Activated B cell treated with CpG ODN at 0.5 μM for 24 hours (primary cell): ENCODE results near the gene KAT14. TPM values are rescaled to one million over a fixed set of nuclear protein-coding genes. Genes with fewer than 3 reads are reported as not detected.
A peak's percentile ranks its signal among the peaks of the same experiment; 100 is the strongest.
"Not testable (repeated sequence)": the region's sequence is repeated elsewhere in the genome, so short reads cannot be mapped to it uniquely, and the experiment has no call there.

Experiments used
- ATAC-seq: fragments of 200-7000 bp; cut with Tn5 transposase; one replicate; pipeline ENCODE4 v1.10.0; 2021; ENCODE audit warnings: low read depth, mild to moderate bottlenecking, moderate library complexity
- CTCF ChIA-PET: fragments of 350-600 bp; sonication (Branson Sonifier 250); formaldehyde crosslinking; loops from one replicate; lab custom pipeline; 2021; ENCODE audit warnings: antibody characterized with exemption; lab: Charles Lee
- POLR2A ChIA-PET: fragments of 350-600 bp; sonication (Branson Sonifier 250); formaldehyde crosslinking; loops from one replicate; lab custom pipeline; 2021; ENCODE audit warnings: antibody characterized with exemption; lab: Charles Lee
- DNase-seq: peaks from one replicate; pipeline ENCODE4 v3.0.0; 2022
- H3K27ac Mint-ChIP-seq: one replicate; pipeline ENCODE4 v1.8.0; 2020; ENCODE audit warnings: mixed read lengths
- H3K27me3 Mint-ChIP-seq: one replicate; pipeline ENCODE4 v1.8.0; 2021; ENCODE audit warnings: mixed read lengths
- H3K36me3 Mint-ChIP-seq: one replicate; pipeline ENCODE4 v1.8.0; 2021; ENCODE audit warnings: low read depth, mixed read lengths
- H3K4me1 Mint-ChIP-seq: one replicate; pipeline ENCODE4 v1.8.0; 2021; ENCODE audit warnings: mixed read lengths
- H3K4me3 Mint-ChIP-seq: one replicate; pipeline ENCODE4 v1.8.0; 2020; ENCODE audit warnings: mild to moderate bottlenecking, mixed read lengths
- H3K9me3 Mint-ChIP-seq: one replicate; pipeline ENCODE4 v1.8.0; 2020; ENCODE audit warnings: mixed read lengths
- CTCF ChIP-seq: fragments of 200-600 bp; IDR thresholded peaks from one replicate; pipeline ENCODE4 v1.8.0; 2022; ENCODE audit warnings: antibody characterized with exemption, mild to moderate bottlenecking
- intact Hi-C: fragments of 100-400 bp; cut with micrococcal nuclease; formaldehyde crosslinking; loops from one replicate; pipeline ENCODE4 v1.15.1; 2024
- total RNA-seq: library from RNA; stranded (reverse); gene quantifications from 2 replicates; pipeline ENCODE4 v1.2.3, GENCODE V29; 2022

KAT14 gene
- 14.9 and 15.6 TPM in 2 replicates for total RNA-seq

- no peaks in the 10 kb centered on the region for H3K9me3 Mint-ChIP-seq
- peaks cover 11% of the 10 kb centered on the region for H3K36me3 Mint-ChIP-seq
- ATAC-seq (peak; percentile 91), DNase-seq (peak; percentile 96)
- CTCF ChIA-PET = interaction anchor here (0.6 to 2.3 kb wide), 2 partner anchors 455 to 1720 kb away, joined by 4 to 5 read pairs; partner anchors contain the start of gene RRBP1
- peak within 1 kb of the TSS; percentile 90 for H3K4me3 Mint-ChIP-seq
- no peaks in the 10 kb centered on the region for H3K27me3 Mint-ChIP-seq
- intact Hi-C loops = loop anchor here (1.0 to 5.0 kb wide), 15 partner anchors 134 to 1563 kb away; partner anchors contain the start of genes DSTN, DTD1, DZANK1 and MGME1
- peaks cover 23% of the 10 kb centered on the region for H3K4me1 Mint-ChIP-seq
- no peak for TF ChIP-seq CTCF
- H3K27ac Mint-ChIP-seq = peak within 1 kb of the TSS; percentile 87
- POLR2A ChIA-PET = interaction anchor here (0.6 to 2.0 kb wide), 14 partner anchors 9 to 568 kb away, joined by 3 to 17 read pairs (median 4); partner anchors contain the start of genes DSTN, DZANK1, MGME1 and POLR3F
Measured at GRCh38 chr20:18137412-18138265, at the start of gene KAT14, which contains the start of gene PET117. TSS of gene KAT14 (plus strand) at chr20:18137863. CDS start at chr20:18142661, 4,798 bp downstream. TSS of gene PET117 (plus strand) at chr20:18137863. CDS start at chr20:18137956, 93 bp downstream.

- H3K4me1 Mint-ChIP-seq, H3K9me3 Mint-ChIP-seq, H3K27ac Mint-ChIP-seq, H3K4me3 Mint-ChIP-seq, DNase-seq, intact Hi-C loops, ATAC-seq, CTCF ChIA-PET, POLR2A ChIA-PET, H3K36me3 Mint-ChIP-seq: not testable (repeated sequence)
- peaks cover 23% of the 10 kb centered on the region for H3K27me3 Mint-ChIP-seq
Measured at GRCh38 chr20:18088298-18088697, 49.4 kb upstream of the KAT14 start.

- H3K9me3 Mint-ChIP-seq, POLR2A ChIA-PET, DNase-seq, H3K36me3 Mint-ChIP-seq, H3K27ac Mint-ChIP-seq, ATAC-seq, H3K4me3 Mint-ChIP-seq, intact Hi-C loops, H3K4me1 Mint-ChIP-seq, CTCF ChIA-PET: not testable (repeated sequence)
- H3K27me3 Mint-ChIP-seq = peaks cover 23% of the 10 kb centered on the region
Measured at GRCh38 chr20:18088841-18089240, 48.8 kb upstream of the KAT14 start.

- Mint-ChIP-seq H3K4me3 (no peak overlapping the region), H3K9me3 (no peaks in the 10 kb centered on the region), H3K36me3 (no peaks in the 10 kb centered on the region), H3K27ac (no peak overlapping the region), H3K27me3 (peaks cover 25% of the 10 kb centered on the region), H3K4me1 (no peaks in the 10 kb centered on the region)
- TF ChIP-seq CTCF = no peak
- CTCF ChIA-PET = no interaction called here
- ATAC-seq (no peak), DNase-seq (no peak)
- POLR2A ChIA-PET = no interaction called here
- intact Hi-C loops = no loop called here
Measured at GRCh38 chr20:18090044-18090443, 47.6 kb upstream of the KAT14 start.

- CTCF ChIA-PET = no interaction called here
- Mint-ChIP-seq H3K27me3 (peaks cover 25% of the 10 kb centered on the region), H3K36me3 (no peaks in the 10 kb centered on the region)
Measured at GRCh38 chr20:18090477-18090876, 47.2 kb upstream of the KAT14 start.

More at GRCh38 chr20:18090477-18090876, 47.2 kb upstream of the KAT14 start:
- no peak for ATAC-seq
- TF ChIP-seq CTCF = no peak
- Mint-ChIP-seq H3K9me3 (no peaks in the 10 kb centered on the region), H3K27ac (no peak overlapping the region), H3K4me3 (no peak overlapping the region), H3K4me1 (no peaks in the 10 kb centered on the region)
- intact Hi-C loops = no loop called here
- DNase-seq = no peak
- POLR2A ChIA-PET = no interaction called here
